SK-N-SH (cell line): ENCODE data around the gene CSKMT. TPM values are rescaled to one million over a fixed set of nuclear protein-coding genes. Genes with fewer than 3 reads are reported as not detected.
A peak's percentile ranks its signal among the peaks of the same experiment; 100 is the strongest.

Source experiments
- CTCF ChIA-PET: fragments of 300-600, 350-600 bp; formaldehyde crosslinking; extraction: SDS; loops from one replicate; lab custom pipeline; 2021; lab: Yijun Ruan, JAX
- POLR2A ChIA-PET: fragments of 350-600 bp; sonication (Branson Sonifier 250); formaldehyde crosslinking; extraction: SDS; loops from one replicate; lab custom pipeline; 2020; ENCODE audit warnings: antibody characterized with exemption, inconsistent platforms; lab: Yijun Ruan, JAX
- DNase-seq: peaks from one replicate; pipeline ENCODE4 v3.0.0; 2012
- H2AFZ ChIP-seq: fragments of 200-600 bp; sonication (generic); 2 replicates; pipeline ENCODE4 v1.8.1; 2016; ENCODE audit warnings: antibody characterized with exemption, mild to moderate bottlenecking, low read depth
- H3F3A ChIP-seq: fragments of 200-600 bp; sonication (generic); replicated peaks from 2 replicates; pipeline ENCODE3; 2016; ENCODE audit warnings: antibody characterized with exemption, mild to moderate bottlenecking; ENCODE audit not compliant: insufficient read depth
- H3K27ac ChIP-seq, 2 experiments: fragments of 200-500 bp in 1 of 2; fragments of 200-600 bp in 1 of 2; sonication (Bioruptor generic) in 1 of 2; sonication (generic), shearing (Covaris generic) in 1 of 2; 2 replicates each; pipeline versions ENCODE4 v1.5.1 to v1.6.1; 2014 to 2016; ENCODE audit warnings: low read depth in 2 of 2, inconsistent platforms in 1 of 2, low read length in 1 of 2, mild to moderate bottlenecking in 1 of 2, mixed read lengths in 1 of 2
- H3K27me3 ChIP-seq: fragments of 200-600 bp; sonication (generic), shearing (Covaris generic); 2 replicates; pipeline ENCODE4 v1.6.1; 2016; ENCODE audit warnings: mixed run types; ENCODE audit not compliant: insufficient read depth
- H3K36me3 ChIP-seq, 2 experiments: fragments of 200-500 bp in 1 of 2; fragments of 200-600 bp in 1 of 2; sonication (Bioruptor generic) in 1 of 2; sonication (generic) in 1 of 2; replicated peaks in 1 of 2; 2 replicates each; pipeline versions ENCODE3 to v1.5.1; 2014 to 2016; ENCODE audit warnings: low read length in 1 of 2, mild to moderate bottlenecking in 1 of 2; ENCODE audit not compliant: insufficient read depth in 2 of 2, control insufficient read depth in 1 of 2
- H3K4me1 ChIP-seq, 2 experiments: fragments of 200-500 bp in 1 of 2; fragments of 200-600 bp in 1 of 2; sonication (Bioruptor generic) in 1 of 2; sonication (generic), shearing (Covaris generic) in 1 of 2; 2 replicates each; pipeline versions ENCODE4 v1.5.1 to v1.6.1; 2014 to 2016; ENCODE audit warnings: low read depth in 1 of 2, low read length in 1 of 2, mixed run types in 1 of 2; ENCODE audit not compliant: insufficient read depth in 2 of 2, control insufficient read depth in 1 of 2
- H3K4me2 ChIP-seq: fragments of 200-600 bp; sonication (generic), shearing (Covaris generic); 2 replicates; pipeline ENCODE4 v1.6.1; 2017; ENCODE audit warnings: mixed run types
- H3K4me3 ChIP-seq, 2 experiments: fragments of 200-500 bp in 1 of 2; fragments of 200-600 bp in 1 of 2; sonication (Bioruptor generic) in 1 of 2; sonication (generic), shearing (Covaris generic) in 1 of 2; 2 replicates each; pipeline versions ENCODE4 v1.5.1 to v1.8.1; 2014 to 2016; ENCODE audit warnings: low read depth in 2 of 2, inconsistent platforms in 1 of 2, low read length in 1 of 2, mild to moderate bottlenecking in 1 of 2, mixed read lengths in 1 of 2, moderate library complexity in 1 of 2
- H3K79me2 ChIP-seq: fragments of 200-600 bp; sonication (generic); 2 replicates; pipeline ENCODE4 v1.8.1; 2017; ENCODE audit warnings: mild to moderate bottlenecking; ENCODE audit not compliant: insufficient read depth
- H3K9ac ChIP-seq: fragments of 200-600 bp; sonication (generic); 2 replicates; pipeline ENCODE4 v1.6.1; 2017; ENCODE audit warnings: mixed run types
- H3K9me2 ChIP-seq: fragments of 200-600 bp; sonication (generic); 2 replicates; pipeline ENCODE4 v1.6.1; 2017; ENCODE audit warnings: mixed run types
- H3K9me3 ChIP-seq: fragments of 200-600 bp; sonication (generic); 2 replicates; pipeline ENCODE4 v1.6.1; 2017; ENCODE audit warnings: mixed run types, mild to moderate bottlenecking, moderate library complexity
- H4K20me1 ChIP-seq: fragments of 200-600 bp; sonication (generic); 2 replicates; pipeline ENCODE4 v1.6.1; 2017; ENCODE audit warnings: mild to moderate bottlenecking, mixed run types; ENCODE audit not compliant: insufficient read depth
- CHD2 ChIP-seq: fragments of 150-350 bp; IDR thresholded peaks from 2 replicates; pipeline ENCODE4 v1.6.1; 2018; ENCODE audit warnings: low read length; ENCODE audit not compliant: partially characterized antibody
- CTCF ChIP-seq: fragments of 200-600 bp; sonication (generic); IDR thresholded peaks from 2 replicates; pipeline ENCODE4 v1.6.1; 2017; ENCODE audit warnings: antibody characterized with exemption, mild to moderate bottlenecking, moderate library complexity
- ELF1 ChIP-seq: IDR thresholded peaks from 2 replicates; pipeline ENCODE4 v1.4.0; 2012
- FOSL2 ChIP-seq: IDR thresholded peaks from 2 replicates; pipeline ENCODE4 v1.4.0; 2012; ENCODE audit warnings: low read depth, mild to moderate bottlenecking, moderate library complexity, borderline replicate concordance
- FOXJ3 ChIP-seq: sonication (generic); formaldehyde crosslinking; IDR thresholded peaks from 2 replicates; pipeline ENCODE4 v1.5.1; 2020; ENCODE audit warnings: mild to moderate bottlenecking, missing genetic modification reagents
- GATA2 ChIP-seq: sonication (generic); formaldehyde crosslinking; IDR thresholded peaks from 2 replicates; pipeline ENCODE4 v1.5.0; 2020; ENCODE audit warnings: mild to moderate bottlenecking, missing genetic modification reagents
- JUND ChIP-seq: IDR thresholded peaks from 2 replicates; pipeline ENCODE4 v1.4.0; 2012
- NFIC ChIP-seq: IDR thresholded peaks from 2 replicates; pipeline ENCODE4 v1.4.0; 2012; ENCODE audit warnings: borderline replicate concordance
- PBX3 ChIP-seq: IDR thresholded peaks from 2 replicates; pipeline ENCODE4; 2012
- POLR2AphosphoS5 ChIP-seq: IDR thresholded peaks from 2 replicates; pipeline ENCODE4 v1.6.1; 2012; ENCODE audit warnings: low read depth, low read length
- REST ChIP-seq: IDR thresholded peaks from 2 replicates; pipeline ENCODE4 v1.6.1; 2012; ENCODE audit warnings: mild to moderate bottlenecking, low read depth, low read length, moderate library complexity
- RXRA ChIP-seq: IDR thresholded peaks from 2 replicates; pipeline ENCODE4 v1.4.0; 2012; ENCODE audit warnings: low read depth, mild to moderate bottlenecking, borderline replicate concordance
- SIN3A ChIP-seq: IDR thresholded peaks from 2 replicates; pipeline ENCODE4 v1.6.1; 2012; ENCODE audit warnings: low read depth, mild to moderate bottlenecking, low read length, moderate library complexity, borderline replicate concordance
- TAF1 ChIP-seq: IDR thresholded peaks from 2 replicates; pipeline ENCODE4 v1.6.1; 2012; ENCODE audit warnings: low read depth, mild to moderate bottlenecking, low read length, moderate library complexity, borderline replicate concordance
- TEAD4 ChIP-seq: IDR thresholded peaks from 2 replicates; pipeline ENCODE4 v1.4.0; 2012; ENCODE audit warnings: mild to moderate bottlenecking, borderline replicate concordance; ENCODE audit not compliant: insufficient read depth
- USF2 ChIP-seq: fragments of 150-350 bp; IDR thresholded peaks from 2 replicates; pipeline ENCODE4 v1.6.1; 2017; ENCODE audit warnings: antibody characterized with exemption, low read length, low read depth, borderline replicate concordance
- YY1 ChIP-seq: IDR thresholded peaks from 2 replicates; pipeline ENCODE4 v1.4.0; 2012; ENCODE audit warnings: low read depth, mild to moderate bottlenecking
- WGBS: methylation state at CpG from one replicate; pipeline ENCODE4 v1.1.6; 2017; ENCODE audit warnings: low lambda C conversion rate; 5-methylcytosine and 5-hydroxymethylcytosine counted together
- polyA plus RNA-seq, 3 experiments: library from polyadenylated mRNA; depleted of rRNA; stranded (reverse); fragments of >200 nt; gene quantifications; 2 replicates each; pipeline ENCODE4 v1.2.3, GENCODE V29; 2012

CSKMT gene
- polyA plus RNA-seq, 1 of the 3 experiments (the other 2 are of a cell fraction) = 11.1 TPM

GRCh38 chr11:62671236-62671607 is 6.1 kb downstream of the CSKMT start:
- Histone ChIP-seq H3K9ac (peak overlapping the region; percentile 81), H3K27me3 (no peaks in the 10 kb centered on the region), H3K4me1 (peaks cover 25 to 28% of the 10 kb centered on the region in 2 experiments; a peak in 3 of 4 replicates), H3K9me2 (no peaks in the 10 kb centered on the region), H3K9me3 (no peaks in the 10 kb centered on the region), H4K20me1 (no peaks in the 10 kb centered on the region), H2AFZ (peak overlapping the region; percentile 85), H3K4me3 (peak overlapping the region; percentile 68 to 90), H3K79me2 (peaks cover 78% of the 10 kb centered on the region), H3K27ac (peak overlapping the region; percentile 80 to 94), H3F3A (peaks cover 41% of the 10 kb centered on the region), H3K36me3 (peaks cover 15 to 23% of the 10 kb centered on the region in 2 experiments), H3K4me2 (peak overlapping the region; percentile 97)
- no peak for TF ChIP-seq POLR2AphosphoS5
- no peak for TF ChIP-seq REST
- no peak for TF ChIP-seq FOSL2
- TF ChIP-seq PBX3 = no peak
- CTCF ChIA-PET = interaction anchor here (1.0 to 2.0 kb wide), 6 partner anchors 10 to 290 kb away, joined by 3 to 8 read pairs (median 6); partner anchors contain the start of gene EML3
- WGBS = 10% methylated on average over 8 of the region's 17 CpGs
- DNase-seq = no peak
- POLR2A ChIA-PET = interaction anchor here (0.7 to 1.9 kb wide), 18 partner anchors 8 to 170 kb away, joined by 3 to 16 read pairs (median 6); partner anchors contain the start of genes B3GAT3, EEF1G, GANAB and HNRNPUL2

- peak within 1 kb of the TSS; percentile 97 for H3K4me2 ChIP-seq
- peak within 1 kb of the TSS; percentile 85 for H2AFZ ChIP-seq
- peaks cover 41% of the 10 kb centered on the region for H3F3A ChIP-seq
- H3K9ac ChIP-seq = peak within 1 kb of the TSS; percentile 81
- DNase-seq = peak; percentile 88
- H4K20me1 ChIP-seq = no peaks in the 10 kb centered on the region
- peak within 1 kb of the TSS; percentile 68 to 90 for H3K4me3 ChIP-seq
- peaks cover 15 to 22% of the 10 kb centered on the region in 2 experiments for H3K36me3 ChIP-seq
- WGBS = 2% methylated on average over 23 of the region's 59 CpGs
- ChIA-PET POLR2A (interaction anchor here (0.6 to 1.9 kb wide), 22 partner anchors 9 to 209 kb away, joined by 3 to 16 read pairs (median 5); partner anchors contain the start of genes B3GAT3, EEF1G, GANAB and HNRNPUL2), CTCF (interaction anchor here (1.0 to 2.0 kb wide), 8 partner anchors 9 to 290 kb away, joined by 3 to 8 read pairs (median 4); partner anchors contain the start of gene EML3)
- H3K27ac ChIP-seq = peak within 1 kb of the TSS; percentile 80 to 94
- H3K79me2 ChIP-seq = peaks cover 78% of the 10 kb centered on the region
- H3K9me3 ChIP-seq = no peaks in the 10 kb centered on the region
- H3K4me1 ChIP-seq = peaks cover 21 to 22% of the 10 kb centered on the region in 2 experiments; a peak in 3 of 4 replicates
- H3K9me2 ChIP-seq = no peaks in the 10 kb centered on the region
- H3K27me3 ChIP-seq = no peaks in the 10 kb centered on the region
- no peak for TF ChIP-seq JUND
- no peak for TF ChIP-seq USF2
- TF ChIP-seq RXRA = no peak
- TF ChIP-seq FOXJ3 (CRISPR knock-in tag) = no peak
- peak; percentile 87 for TF ChIP-seq TAF1
- TF ChIP-seq POLR2AphosphoS5 = peak; percentile 90
- peak; percentile 86 for TF ChIP-seq ELF1
- TF ChIP-seq CHD2 = peak; percentile 20
- TF ChIP-seq YY1 = peak; percentile 74
- TF ChIP-seq SIN3A = peak; percentile 75; the same call in 1 of the 2 replicates
- TF ChIP-seq TEAD4 = 0 out of 2 replicates have a peak, but pooled peaks have one; percentile 10
- TF ChIP-seq CTCF = no peak
- no peak for TF ChIP-seq GATA2 (CRISPR knock-in tag)
- TF ChIP-seq NFIC = no peak
These were observed 6.7 kb downstream of the CSKMT start, which contains the start of the genes LBHD1 and UQCC3 for GRCh38 chr11:62671608-62672389. Gene LBHD1 (minus strand): TSS chr11:62672267. CDS start chr11:62670031, 2,236 bp downstream. Gene UQCC3 (plus strand): TSS chr11:62671673. CDS start chr11:62671746, 73 bp downstream.
